NOMO-1 (cell line): ENCODE results near the gene QRFP.

Experiments used
- DNase-seq, 2 experiments: peaks; one replicate each; lab custom pipeline; 2025; ENCODE audit not compliant: unreplicated experiment in 2 of 2; lab: John Stamatoyannopoulos, UW

Gene QRFP

GRCh38 chr9:130878295-130878694, 18.3 kb downstream of the QRFP start:
- no peak for DNase-seq

GRCh38 chr9:130877300-130877699, 19.3 kb downstream of the QRFP start:
- DNase-seq = no peak

- no peak for DNase-seq
These were observed 21.8 kb downstream of the QRFP start for GRCh38 chr9:130874783-130875182.

GRCh38 chr9:130873966-130874365, 22.6 kb downstream of the QRFP start:
- DNase-seq = no peak

GRCh38 chr9:130872912-130873503, 23.6 kb downstream of the QRFP start:
- no peak for DNase-seq

- DNase-seq = no peak
These were observed 24.1 kb downstream of the QRFP start for GRCh38 chr9:130872508-130872907.

- no peak for DNase-seq
These were observed 24.5 kb downstream of the QRFP start for GRCh38 chr9:130872093-130872492.

GRCh38 chr9:130871395-130872062, 25.1 kb downstream of the QRFP start:
- no peak for DNase-seq

- no peak for DNase-seq
These were observed 25.9 kb downstream of the QRFP start for GRCh38 chr9:130870491-130871381.

- no peak for DNase-seq
These were observed 27.4 kb downstream of the QRFP start for GRCh38 chr9:130869250-130869649.

- no peak for DNase-seq
These were observed 28.4 kb downstream of the QRFP start for GRCh38 chr9:130868230-130868629.

- no peak for DNase-seq
These were observed 29.1 kb downstream of the QRFP start for GRCh38 chr9:130867556-130867955.

GRCh38 chr9:130866474-130866965, 30.1 kb downstream of the QRFP start:
- DNase-seq = peak; percentile 35 to 52

GRCh38 chr9:130865921-130866320, 30.7 kb downstream of the QRFP start:
- DNase-seq = no peak

- no peak for DNase-seq
These were observed 32.1 kb downstream of the QRFP start for GRCh38 chr9:130864541-130864940.

GRCh38 chr9:130862747-130863146, 33.9 kb downstream of the QRFP start:
- DNase-seq = no peak

- no peak for DNase-seq
These were observed 34.4 kb downstream of the QRFP start for GRCh38 chr9:130862217-130862616.

GRCh38 chr9:130861372-130862180, 35.0 kb downstream of the QRFP start:
- DNase-seq = no peak

- no peak for DNase-seq
These were observed 35.9 kb downstream of the QRFP start for GRCh38 chr9:130860458-130861316.
